ENCODE measurements around the gene MACROD2. TPM values are rescaled to one million over a fixed set of nuclear protein-coding genes. Genes with fewer than 3 reads are reported as not detected.

Gene MACROD2
- polyA plus RNA-seq, 1 donor (not counting 4 experiments of a cell fraction or from before 2014, with no cell fraction given): 0.71 TPM

GRCh38 chr20:15232243-15232642 is 1236.9 kb downstream of the MACROD2 start:
- no peak overlapping the region for H3K27ac ChIP-seq (ENCODE audit: control insufficient read depth, insufficient read depth, low read length)
- no peaks in the 10 kb centered on the region for H3K9me1 ChIP-seq (ENCODE audit: control insufficient read depth, extremely low read depth, insufficient read depth, low read length)
- no peaks in the 10 kb centered on the region for H3K36me3 ChIP-seq (ENCODE audit: control insufficient read depth in 2 of 2, extremely low read depth in 1 of 2, insufficient read depth in 2 of 2, low read length in 2 of 2)
- no peaks in the 10 kb centered on the region for H3K27me3 ChIP-seq (ENCODE audit: control insufficient read depth, extremely low read depth, insufficient read depth, low read length)
- H3K9ac ChIP-seq (ENCODE audit: control insufficient read depth, extremely low read depth, insufficient read depth, low read length): no peak overlapping the region
- FAIRE-seq: no peak
- H3K79me2 ChIP-seq (ENCODE audit: control insufficient read depth, insufficient read depth, low read length): no peaks in the 10 kb centered on the region
- H3K9me3 ChIP-seq (ENCODE audit: control insufficient read depth, low read depth, low read length): no peaks in the 10 kb centered on the region
- dilution Hi-C loops (cut with MboI; ENCODE audit: extremely low pct_ligation_motif_present, low sequenced_read_pairs): no loop called here
- H2AFZ ChIP-seq (ENCODE audit: control insufficient read depth, low read length): no peak overlapping the region
- peaks cover 2% of the 10 kb centered on the region for H3K4me1 ChIP-seq (ENCODE audit: control insufficient read depth, extremely low read depth, insufficient read depth, low read length)
- no peak overlapping the region for H3K4me2 ChIP-seq (ENCODE audit: control insufficient read depth, extremely low read depth, insufficient read depth, low read depth, low read length)
- H4K20me1 ChIP-seq (ENCODE audit: control insufficient read depth, extremely low read depth, insufficient read depth, low read length): no peaks in the 10 kb centered on the region
- TF ChIP-seq CTCF (optimal IDR thresholded peaks at IDR 0.05 in 1 of 3, IDR thresholded peaks at IDR 0.05 in 1 of 3, conservative IDR thresholded peaks at IDR 0.05 in 1 of 3; ENCODE audit: extremely low read depth in 1 of 3, insufficient read depth in 2 of 3, low read length in 3 of 3) (no peak), EZH2 (IDR thresholded peaks at IDR 0.05; ENCODE audit: low read length) (no peak)
- no peak for DNase-seq (ENCODE audit: low read depth, low spot score)
- no peak overlapping the region for H3K4me3 ChIP-seq (ENCODE audit: control insufficient read depth in 2 of 3, extremely low read depth in 1 of 3, insufficient read depth in 2 of 3, low read depth in 1 of 3, low read length in 3 of 3)

GRCh38 chr20:15235471-15236198 is 1240.3 kb downstream of the MACROD2 start:
- H3K27ac ChIP-seq (ENCODE audit: control insufficient read depth, insufficient read depth, low read length): no peak overlapping the region
- H3K4me1 ChIP-seq (ENCODE audit: control insufficient read depth, extremely low read depth, insufficient read depth, low read length): peaks cover 2% of the 10 kb centered on the region
- no peaks in the 10 kb centered on the region for H4K20me1 ChIP-seq (ENCODE audit: control insufficient read depth, extremely low read depth, insufficient read depth, low read length)
- DNase-seq (ENCODE audit: low read depth, low spot score) (no peak), FAIRE-seq (no peak)
- H3K9ac ChIP-seq (ENCODE audit: control insufficient read depth, extremely low read depth, insufficient read depth, low read length): no peak overlapping the region
- no peak overlapping the region for H3K4me2 ChIP-seq (ENCODE audit: control insufficient read depth, extremely low read depth, insufficient read depth, low read depth, low read length)
- H3K27me3 ChIP-seq (ENCODE audit: control insufficient read depth, extremely low read depth, insufficient read depth, low read length): no peaks in the 10 kb centered on the region
- no peaks in the 10 kb centered on the region for H3K36me3 ChIP-seq (ENCODE audit: control insufficient read depth in 2 of 2, extremely low read depth in 1 of 2, insufficient read depth in 2 of 2, low read length in 2 of 2)
- no peaks in the 10 kb centered on the region for H3K9me1 ChIP-seq (ENCODE audit: control insufficient read depth, extremely low read depth, insufficient read depth, low read length)
- H3K9me3 ChIP-seq (ENCODE audit: control insufficient read depth, low read depth, low read length): no peaks in the 10 kb centered on the region
- dilution Hi-C loops (cut with MboI; ENCODE audit: extremely low pct_ligation_motif_present, low sequenced_read_pairs): no loop called here
- H3K4me3 ChIP-seq (ENCODE audit: control insufficient read depth in 2 of 3, extremely low read depth in 1 of 3, insufficient read depth in 2 of 3, low read depth in 1 of 3, low read length in 3 of 3): no peak overlapping the region
- no peak overlapping the region for H2AFZ ChIP-seq (ENCODE audit: control insufficient read depth, low read length)
- TF ChIP-seq CTCF (optimal IDR thresholded peaks at IDR 0.05 in 1 of 3, IDR thresholded peaks at IDR 0.05 in 1 of 3, conservative IDR thresholded peaks at IDR 0.05 in 1 of 3; ENCODE audit: extremely low read depth in 1 of 3, insufficient read depth in 2 of 3, low read length in 3 of 3) (no peak), EZH2 (IDR thresholded peaks at IDR 0.05; ENCODE audit: low read length) (no peak)
- no peaks in the 10 kb centered on the region for H3K79me2 ChIP-seq (ENCODE audit: control insufficient read depth, insufficient read depth, low read length)
